Hepatocyte (in vitro differentiated cells): ENCODE measurements around the gene DIPK1B.

Experiments
- CTCF ChIP-seq: fragments of 200-600 bp; sonication (generic); IDR thresholded peaks from 2 replicates; pipeline ENCODE4 v1.5.1; 2016; ENCODE audit warnings: antibody characterized with exemption, mild to moderate bottlenecking; ENCODE audit not compliant: poor library complexity
- EZH2phosphoT487 ChIP-seq: fragments of 200-600 bp; sonication (generic); IDR thresholded peaks from one replicate; pipeline ENCODE4 v1.6.1; 2018; ENCODE audit warnings: antibody characterized with exemption, mild to moderate bottlenecking, low read depth, moderate library complexity; ENCODE audit not compliant: unreplicated experiment, severe bottlenecking

GRCh38 chr9:136668983-136669790 lies 43.2 kb upstream of the DIPK1B start:
- no peak for TF ChIP-seq CTCF
- TF ChIP-seq EZH2phosphoT487, result no peak
